RWPE2 (cell line): Measurements from ENCODE around the gene KRTAP12-1.

ENCODE experiments used
- ATAC-seq: fragments of 200-7000 bp; cut with Tn5 transposase; 3 replicates; pipeline ENCODE4 v1.9.1; 2021; ENCODE audit warnings: low read depth
- DNase-seq: peaks from one replicate; pipeline ENCODE4 v3.0.0-alpha.2; 2020; ENCODE audit warnings: low spot score
- H3K27ac ChIP-seq: fragments of 450-650 bp; 2 replicates; pipeline ENCODE4 v1.5.1; 2017; ENCODE audit warnings: mild to moderate bottlenecking; ENCODE audit not compliant: poor library complexity, severe bottlenecking
- H3K27me3 ChIP-seq: fragments of 250-450 bp; sonication (Bioruptor Pico); 2 replicates; pipeline ENCODE4 v1.5.1; 2021; ENCODE audit warnings: mild to moderate bottlenecking, moderate library complexity; ENCODE audit not compliant: insufficient read depth, poor library complexity, severe bottlenecking
- H3K36me3 ChIP-seq: fragments of 250-450 bp; sonication (Bioruptor Pico); 2 replicates; pipeline ENCODE4 v1.5.1; 2020; ENCODE audit warnings: low read depth, mild to moderate bottlenecking, moderate library complexity
- H3K4me1 ChIP-seq: fragments of 250-450 bp; sonication (Bioruptor Pico); 2 replicates; pipeline ENCODE4 v1.5.1; 2021; ENCODE audit warnings: mild to moderate bottlenecking, moderate library complexity; ENCODE audit not compliant: insufficient read depth, poor library complexity, severe bottlenecking
- H3K4me3 ChIP-seq: fragments of 250-450 bp; sonication (Bioruptor Pico); 2 replicates; pipeline ENCODE4 v1.5.1; 2021; ENCODE audit warnings: mild to moderate bottlenecking, moderate library complexity; ENCODE audit not compliant: severe bottlenecking
- H3K9me3 ChIP-seq: fragments of 250-450 bp; sonication (Bioruptor Pico); 2 replicates; pipeline ENCODE4 v1.5.1; 2021; ENCODE audit warnings: mild to moderate bottlenecking, moderate library complexity; ENCODE audit not compliant: severe bottlenecking
- CTCF ChIP-seq: fragments of 450-650 bp; IDR thresholded peaks from one replicate; pipeline ENCODE4 v1.5.1; 2017; ENCODE audit warnings: mild to moderate bottlenecking, moderate library complexity; ENCODE audit not compliant: poor library complexity, severe bottlenecking

KRTAP12-1 gene

GRCh38 chr21:44671911-44672310 is 10.1 kb downstream of the KRTAP12-1 start:
- Histone ChIP-seq H3K27me3 (peaks cover 11% of the 10 kb centered on the region), H3K4me1 (no peaks in the 10 kb centered on the region), H3K36me3 (no peaks in the 10 kb centered on the region), H3K27ac (no peak overlapping the region), H3K4me3 (no peak overlapping the region), H3K9me3 (peaks cover 2% of the 10 kb centered on the region)
- ATAC-seq, result no peak
- no peak for TF ChIP-seq CTCF
- DNase-seq, result no peak

GRCh38 chr21:44670642-44671432 is 11.1 kb downstream of the KRTAP12-1 start:
- H3K27ac ChIP-seq, result no peak overlapping the region
- peaks cover 2% of the 10 kb centered on the region for H3K9me3 ChIP-seq
- no peak for DNase-seq
- no peak overlapping the region for H3K4me3 ChIP-seq
- ATAC-seq, result no peak
- H3K27me3 ChIP-seq, result peaks cover 5% of the 10 kb centered on the region
- no peaks in the 10 kb centered on the region for H3K4me1 ChIP-seq
- TF ChIP-seq CTCF, result no peak
- H3K36me3 ChIP-seq, result no peaks in the 10 kb centered on the region

GRCh38 chr21:44667612-44668011 is 14.4 kb downstream of the KRTAP12-1 start:
- no peak for ATAC-seq
- DNase-seq, result no peak
- Histone ChIP-seq H3K9me3 (peaks cover 2% of the 10 kb centered on the region), H3K36me3 (no peaks in the 10 kb centered on the region), H3K27me3 (peaks cover 5% of the 10 kb centered on the region), H3K4me3 (no peak overlapping the region), H3K27ac (no peak overlapping the region), H3K4me1 (no peaks in the 10 kb centered on the region)
- TF ChIP-seq CTCF, result no peak

- no peaks in the 10 kb centered on the region for H3K4me1 ChIP-seq
- ATAC-seq (no peak), DNase-seq (no peak)
- H3K36me3 ChIP-seq, result no peaks in the 10 kb centered on the region
- peaks cover 5% of the 10 kb centered on the region for H3K27me3 ChIP-seq
- TF ChIP-seq CTCF, result no peak
- no peak within 1 kb of the TSS for H3K4me3 ChIP-seq
- peaks cover 2% of the 10 kb centered on the region for H3K9me3 ChIP-seq
- H3K27ac ChIP-seq, result no peak within 1 kb of the TSS
Observed at GRCh38 chr21:44666401-44667320, 15.3 kb downstream of the KRTAP12-1 start, which contains the start of gene KRTAP12-2. TSS of gene KRTAP12-2 (minus strand) at chr21:44666927. CDS start at chr21:44666886, 41 bp downstream.
